MCF 10A (cell line): Measurements from ENCODE around the gene EXOSC7. TPM values are rescaled to one million over a fixed set of nuclear protein-coding genes. Genes with fewer than 3 reads are reported as not detected.
A peak's percentile ranks its signal among the peaks of the same experiment; 100 is the strongest.

Experiments
- BruUV-seq: library from RNA; stranded (reverse); fragments of 400-500 nt; replicated peaks from 2 replicates; lab custom pipeline; 2021; lab: Mats Ljungman, UMichigan
- CTCF ChIA-PET: fragments of 300-600 bp; sonication (Branson Sonifier 250); formaldehyde crosslinking; extraction: SDS; loops from one replicate; lab custom pipeline; 2021; ENCODE audit warnings: antibody characterized with exemption, inconsistent platforms; lab: Yijun Ruan, JAX
- POLR2A ChIA-PET: fragments of 300-600, 350-650 bp; sonication (Branson Sonifier 250); formaldehyde crosslinking; extraction: SDS; loops from one replicate; lab custom pipeline; 2020; ENCODE audit warnings: antibody characterized with exemption, inconsistent platforms; lab: Yijun Ruan, JAX
- DNase-seq: peaks from one replicate; pipeline ENCODE4 v3.0.0-alpha.2; 2018; ENCODE audit not compliant: unreplicated experiment
- H3K27ac Mint-ChIP-seq: one replicate; pipeline ENCODE4 v1.8.0; 2022; ENCODE audit warnings: mild to moderate bottlenecking, low read depth, mixed read lengths; ENCODE audit not compliant: unreplicated experiment
- H3K27me3 Mint-ChIP-seq: one replicate; pipeline ENCODE4 v1.8.0; 2022; ENCODE audit warnings: mixed read lengths; ENCODE audit not compliant: insufficient read depth, unreplicated experiment
- H3K36me3 Mint-ChIP-seq: one replicate; pipeline ENCODE4 v1.8.0; 2022; ENCODE audit warnings: mild to moderate bottlenecking, moderate library complexity, mixed read lengths; ENCODE audit not compliant: insufficient read depth, unreplicated experiment
- H3K4me1 Mint-ChIP-seq: one replicate; pipeline ENCODE4 v1.8.0; 2022; ENCODE audit warnings: mixed read lengths; ENCODE audit not compliant: insufficient read depth, unreplicated experiment
- H3K4me3 Mint-ChIP-seq: one replicate; pipeline ENCODE4 v1.8.0; 2022; ENCODE audit warnings: mild to moderate bottlenecking, moderate library complexity, mixed read lengths; ENCODE audit not compliant: unreplicated experiment
- H3K9me3 Mint-ChIP-seq: one replicate; pipeline ENCODE4 v1.8.0; 2022; ENCODE audit warnings: mixed read lengths; ENCODE audit not compliant: unreplicated experiment
- intact Hi-C: fragments of 100-400 bp; cut with micrococcal nuclease; formaldehyde crosslinking; loops from 2 replicates; pipeline ENCODE4 v1.14.1; 2022
- total RNA-seq: library from RNA; stranded (reverse); gene quantifications from 2 replicates; pipeline ENCODE4 v1.2.3, GENCODE V29; 2022
- TF ChIP-seq, protein P1 (sequence below): fragments of 200-600 bp; IDR thresholded peaks from one replicate; pipeline ENCODE4 v1.8.0; 2022; ENCODE audit warnings: antibody characterized with exemption, mild to moderate bottlenecking; ENCODE audit not compliant: unreplicated experiment

EXOSC7 gene
- total RNA-seq, 1 experiment from 2014 or later: 73.3 TPM

- POLR2A ChIA-PET: interaction anchor here (0.7 to 1.6 kb wide), 3 partner anchors 172 to 472 kb away, joined by 3 to 4 read pairs (median 3); no protein-coding TSS in a partner anchor
- TF ChIP-seq, protein P1, sequence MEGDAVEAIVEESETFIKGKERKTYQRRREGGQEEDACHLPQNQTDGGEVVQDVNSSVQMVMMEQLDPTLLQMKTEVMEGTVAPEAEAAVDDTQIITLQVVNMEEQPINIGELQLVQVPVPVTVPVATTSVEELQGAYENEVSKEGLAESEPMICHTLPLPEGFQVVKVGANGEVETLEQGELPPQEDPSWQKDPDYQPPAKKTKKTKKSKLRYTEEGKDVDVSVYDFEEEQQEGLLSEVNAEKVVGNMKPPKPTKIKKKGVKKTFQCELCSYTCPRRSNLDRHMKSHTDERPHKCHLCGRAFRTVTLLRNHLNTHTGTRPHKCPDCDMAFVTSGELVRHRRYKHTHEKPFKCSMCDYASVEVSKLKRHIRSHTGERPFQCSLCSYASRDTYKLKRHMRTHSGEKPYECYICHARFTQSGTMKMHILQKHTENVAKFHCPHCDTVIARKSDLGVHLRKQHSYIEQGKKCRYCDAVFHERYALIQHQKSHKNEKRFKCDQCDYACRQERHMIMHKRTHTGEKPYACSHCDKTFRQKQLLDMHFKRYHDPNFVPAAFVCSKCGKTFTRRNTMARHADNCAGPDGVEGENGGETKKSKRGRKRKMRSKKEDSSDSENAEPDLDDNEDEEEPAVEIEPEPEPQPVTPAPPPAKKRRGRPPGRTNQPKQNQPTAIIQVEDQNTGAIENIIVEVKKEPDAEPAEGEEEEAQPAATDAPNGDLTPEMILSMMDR: peak; percentile 82
- no peaks in the 10 kb centered on the region for H3K36me3 Mint-ChIP-seq
- peaks cover 4% of the 10 kb centered on the region for H3K4me1 Mint-ChIP-seq
- DNase-seq: peak; percentile 97
- no TSS peak for BruUV-seq
- H3K27me3 Mint-ChIP-seq: no peaks in the 10 kb centered on the region
- intact Hi-C loops: loop anchor here (1.0 to 5.0 kb wide), 5 partner anchors 461 to 1041 kb away; no protein-coding TSS in a partner anchor
- H3K9me3 Mint-ChIP-seq: no peaks in the 10 kb centered on the region
- no peak overlapping the region for H3K27ac Mint-ChIP-seq
- CTCF ChIA-PET: interaction anchor here (0.5 to 11.2 kb wide), 42 partner anchors 10 to 1041 kb away, joined by 3 to 368 read pairs (median 3); no protein-coding TSS in a partner anchor
- no peak overlapping the region for H3K4me3 Mint-ChIP-seq
Measured at GRCh38 chr3:45037720-45038455, 61.8 kb downstream of the EXOSC7 start.

GRCh38 chr3:45041666-45042065, 65.6 kb downstream of the EXOSC7 start:
- TF ChIP-seq, protein P1: no peak
- CTCF ChIA-PET: interaction anchor here (0.6 to 11.2 kb wide), 32 partner anchors 9 to 633 kb away, joined by 3 to 368 read pairs (median 4); partner anchors contain the start of genes CDCP1 and TMEM158
- no peaks in the 10 kb centered on the region for H3K9me3 Mint-ChIP-seq
- DNase-seq: no peak
- peaks cover 4% of the 10 kb centered on the region for H3K4me1 Mint-ChIP-seq
- no peak overlapping the region for H3K27ac Mint-ChIP-seq
- H3K36me3 Mint-ChIP-seq: no peaks in the 10 kb centered on the region
- no peak overlapping the region for H3K4me3 Mint-ChIP-seq
- POLR2A ChIA-PET: interaction anchor here (0.6 to 4.5 kb wide), 7 partner anchors 13 to 637 kb away, joined by 3 to 37 read pairs (median 3); partner anchors contain the start of gene TMEM158
- no TSS peak for BruUV-seq
- intact Hi-C loops: loop anchor here (5.0 kb wide), 1 partner anchor 471 kb away; no protein-coding TSS in a partner anchor
- H3K27me3 Mint-ChIP-seq: no peaks in the 10 kb centered on the region

DNA sequence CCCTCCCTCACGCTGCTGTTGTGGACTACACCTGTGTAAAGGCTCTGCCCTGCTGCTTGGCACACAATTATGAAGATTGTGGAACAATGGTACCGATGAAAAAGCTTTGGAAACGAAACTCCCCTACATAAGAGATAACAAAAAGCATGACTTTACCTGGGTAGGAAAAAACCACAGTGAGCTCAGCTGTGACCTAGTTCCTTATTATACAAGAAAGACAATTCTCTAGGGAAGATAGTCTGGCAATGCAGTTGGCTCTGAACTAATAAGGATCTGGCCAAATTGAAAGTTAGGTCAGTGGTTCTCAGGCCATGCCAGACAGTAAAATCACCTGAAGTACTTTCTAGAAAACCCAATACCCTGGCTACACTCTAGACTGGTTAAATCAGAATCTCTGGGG, 66.1 kb downstream of the EXOSC7 start:
- Mint-ChIP-seq H3K4me1 (peaks cover 4% of the 10 kb centered on the region), H3K27me3 (no peaks in the 10 kb centered on the region), H3K4me3 (no peak overlapping the region), H3K9me3 (no peaks in the 10 kb centered on the region), H3K27ac (no peak overlapping the region), H3K36me3 (no peaks in the 10 kb centered on the region)
- no peak for DNase-seq
- POLR2A ChIA-PET: interaction anchor here (1.0 to 4.5 kb wide), 6 partner anchors 13 to 456 kb away, joined by 3 to 37 read pairs (median 6); no protein-coding TSS in a partner anchor
- BruUV-seq: no TSS peak
- CTCF ChIA-PET: interaction anchor here (0.6 to 11.2 kb wide), 23 partner anchors 9 to 807 kb away, joined by 3 to 368 read pairs (median 5); partner anchors contain the start of genes CDCP1 and TMEM158
- intact Hi-C loops: loop anchor here (5.0 kb wide), 1 partner anchor 470 kb away; no protein-coding TSS in a partner anchor
- TF ChIP-seq, protein P1: no peak
